ENCODE results near the gene ARL15.

ARL15 gene

GRCh38 chr5:54120473-54120872 is 189.9 kb downstream of the ARL15 start:
- no peak for DNase-seq (ENCODE audit: low read depth)
- no peak for TF ChIP-seq CTCF (conservative IDR thresholded peaks at IDR 0.05; ENCODE audit: control insufficient read depth, insufficient read depth, low read depth, low read length)
- no peak overlapping the region for H3K4me3 ChIP-seq (ENCODE audit: control insufficient read depth, low read depth, low read length)

GRCh38 chr5:54117957-54118356 is 192.4 kb downstream of the ARL15 start:
- no peak for TF ChIP-seq CTCF (conservative IDR thresholded peaks at IDR 0.05; ENCODE audit: control insufficient read depth, insufficient read depth, low read depth, low read length)
- no peak overlapping the region for H3K4me3 ChIP-seq (ENCODE audit: control insufficient read depth, low read depth, low read length)
- DNase-seq (ENCODE audit: low read depth) = no peak

DNA sequence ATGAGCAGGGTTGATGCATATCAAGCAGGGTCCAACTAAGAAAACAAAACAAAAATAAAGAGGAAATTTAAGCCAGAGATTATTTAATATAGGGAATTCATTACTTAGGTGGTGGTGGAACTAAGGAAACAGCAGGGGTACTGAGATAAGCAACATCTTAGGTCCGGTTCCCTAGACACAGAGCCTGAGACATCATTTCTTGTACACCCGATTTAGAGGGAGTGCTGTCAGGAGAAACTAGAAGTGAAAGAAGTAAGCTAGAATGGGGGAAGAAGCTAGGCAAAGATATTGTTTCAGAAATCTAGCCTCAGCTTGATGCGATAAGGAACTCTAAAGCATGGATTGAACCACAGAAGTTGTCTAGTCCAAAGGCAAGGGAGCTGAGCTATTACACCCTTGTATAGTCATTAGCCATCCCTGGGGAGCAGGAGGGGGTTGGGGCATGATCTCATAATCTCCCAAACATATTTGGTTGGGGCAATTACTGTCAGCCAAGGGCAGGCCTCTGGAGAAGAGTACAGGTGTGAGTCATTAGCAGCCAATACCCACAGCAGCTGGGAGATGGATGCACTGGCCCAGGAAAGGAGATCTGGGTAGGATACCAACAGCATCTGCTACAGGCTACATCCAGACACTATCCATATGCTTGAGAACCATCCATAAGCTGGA is 194.5 kb downstream of the ARL15 start:
- DNase-seq (ENCODE audit: low read depth) = peak; percentile 71
- TF ChIP-seq CTCF (conservative IDR thresholded peaks at IDR 0.05; ENCODE audit: control insufficient read depth, insufficient read depth, low read depth, low read length) = no peak
- H3K4me3 ChIP-seq (ENCODE audit: control insufficient read depth, low read depth, low read length) = no peak overlapping the region

DNA sequence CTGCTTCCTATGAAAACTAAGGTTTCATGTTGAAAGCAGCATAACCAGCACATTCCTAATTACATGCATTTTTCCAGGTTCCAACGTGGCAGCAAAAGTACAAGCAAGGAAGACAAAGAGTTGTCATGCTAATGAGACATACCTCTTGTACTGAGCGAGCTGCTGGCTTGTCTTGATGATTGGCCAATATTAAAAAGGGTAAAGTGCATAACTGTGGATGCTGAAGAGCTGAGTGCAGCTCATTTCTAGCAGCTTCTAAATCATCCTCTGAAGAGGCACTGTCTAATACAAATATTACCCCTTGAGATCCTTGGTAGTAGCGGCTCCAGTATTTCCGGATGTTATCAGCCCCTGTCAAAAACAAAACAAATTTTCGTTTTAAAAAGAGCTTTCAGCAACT is 197.3 kb downstream of the ARL15 start:
- no peak for DNase-seq (ENCODE audit: low read depth)
- H3K4me3 ChIP-seq (ENCODE audit: control insufficient read depth, low read depth, low read length) = no peak overlapping the region
- no peak for TF ChIP-seq CTCF (conservative IDR thresholded peaks at IDR 0.05; ENCODE audit: control insufficient read depth, insufficient read depth, low read depth, low read length)

DNA sequence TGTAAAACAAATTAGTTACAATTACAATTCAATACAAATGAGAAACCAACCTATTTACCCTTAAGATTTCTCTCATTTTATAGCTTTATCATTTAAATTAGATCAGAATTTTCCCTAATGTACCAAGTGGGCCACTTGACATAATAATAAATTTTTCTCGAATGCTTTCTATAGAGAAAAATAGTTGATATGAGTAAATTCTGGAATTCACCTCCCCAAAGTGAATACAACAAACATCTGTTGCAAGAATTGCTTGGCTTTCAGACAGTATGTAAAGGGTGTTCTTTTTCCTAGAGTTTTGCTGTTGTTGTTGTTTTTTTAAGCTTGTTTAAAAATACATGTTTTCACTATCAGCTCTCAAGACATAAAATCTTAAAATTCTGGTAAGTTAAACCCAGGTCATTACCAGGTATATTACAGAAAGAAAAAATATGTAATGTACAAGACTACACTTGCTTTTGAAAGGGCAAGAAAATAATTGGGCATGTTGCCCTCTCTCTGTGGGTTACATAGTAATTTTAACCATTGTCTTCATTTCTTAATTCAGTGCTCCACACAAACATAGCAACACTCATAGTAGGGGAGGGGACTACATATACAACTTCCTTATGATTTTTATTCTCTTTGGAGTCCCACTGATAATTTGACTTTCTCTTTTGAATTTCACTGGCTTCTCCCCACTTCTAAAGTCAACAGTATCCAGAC is 200.6 kb downstream of the ARL15 start:
- no peak for TF ChIP-seq CTCF (conservative IDR thresholded peaks at IDR 0.05; ENCODE audit: control insufficient read depth, insufficient read depth, low read depth, low read length)
- no peak overlapping the region for H3K4me3 ChIP-seq (ENCODE audit: control insufficient read depth, low read depth, low read length)
- DNase-seq (ENCODE audit: low read depth) = no peak

DNA sequence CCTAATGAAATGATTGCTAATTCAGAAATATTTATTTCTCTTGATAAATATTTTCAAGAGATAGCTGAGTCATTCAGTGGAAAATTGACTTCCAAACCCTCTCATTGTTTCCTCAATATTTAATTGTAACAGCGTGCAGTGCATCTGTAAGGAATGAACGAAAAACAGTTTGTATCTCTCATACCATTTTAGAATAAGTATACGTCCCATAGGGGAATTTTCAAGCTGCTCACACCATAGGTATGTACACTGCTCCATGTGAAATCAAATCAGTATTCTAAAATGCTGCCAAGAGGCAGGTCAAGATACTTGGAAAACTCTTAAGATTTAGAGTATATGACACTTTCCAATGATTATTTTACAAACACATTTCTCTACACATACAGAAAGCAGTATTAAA is 202.2 kb downstream of the ARL15 start:
- H3K4me3 ChIP-seq (ENCODE audit: control insufficient read depth, low read depth, low read length) = no peak overlapping the region
- no peak for TF ChIP-seq CTCF (conservative IDR thresholded peaks at IDR 0.05; ENCODE audit: control insufficient read depth, insufficient read depth, low read depth, low read length)
- no peak for DNase-seq (ENCODE audit: low read depth)

All from fibroblast of mammary gland (primary cell).